H9 (cell line): ENCODE results near the gene LRRC8A. TPM values are rescaled to one million over a fixed set of nuclear protein-coding genes. Genes with fewer than 3 reads are reported as not detected.
A peak's percentile ranks its signal among the peaks of the same experiment; 100 is the strongest.

Experiments
- DNase-seq: peaks from one replicate; pipeline ENCODE4 v3.0.0-alpha.2; 2017
- H2AFZ ChIP-seq: one replicate; pipeline ENCODE4 v1.6.1; 2013; ENCODE audit warnings: mild to moderate bottlenecking, low read length, control low read depth, moderate library complexity
- H2AK5ac ChIP-seq: 2 replicates; pipeline ENCODE4 v1.6.1; 2013; ENCODE audit warnings: low read length, control low read depth, mixed read lengths; ENCODE audit not compliant: insufficient read length
- H2BK120ac ChIP-seq: one replicate; pipeline ENCODE4 v1.6.1; 2013; ENCODE audit warnings: low read depth, mild to moderate bottlenecking, low read length, control low read depth, inconsistent platforms; ENCODE audit not compliant: poor library complexity, severe bottlenecking
- H2BK12ac ChIP-seq: 2 replicates; pipeline ENCODE4 v1.6.1; 2013; ENCODE audit warnings: low read length, control low read depth, mixed read lengths, low read depth; ENCODE audit not compliant: insufficient read length
- H2BK15ac ChIP-seq: 2 replicates; pipeline ENCODE4 v1.6.1; 2013; ENCODE audit warnings: low read depth, low read length, control low read depth
- H2BK20ac ChIP-seq: one replicate; pipeline ENCODE4 v1.6.1; 2013; ENCODE audit warnings: low read depth, mild to moderate bottlenecking, low read length, control low read depth, inconsistent platforms; ENCODE audit not compliant: poor library complexity, severe bottlenecking
- H2BK5ac ChIP-seq: 2 replicates; pipeline ENCODE4 v1.6.1; 2013; ENCODE audit warnings: low read length, control low read depth, mixed read lengths; ENCODE audit not compliant: insufficient read length
- H3K14ac ChIP-seq: 2 replicates; pipeline ENCODE4 v1.6.1; 2013; ENCODE audit warnings: low read length, control low read depth; ENCODE audit not compliant: insufficient read depth
- H3K18ac ChIP-seq: 2 replicates; pipeline ENCODE4 v1.6.1; 2013; ENCODE audit warnings: low read depth, mild to moderate bottlenecking, mixed read lengths, low read length, control low read depth; ENCODE audit not compliant: insufficient read length
- H3K23ac ChIP-seq: 2 replicates; pipeline ENCODE4 v1.6.1; 2013; ENCODE audit warnings: low read length, control low read depth, mixed read lengths, low read depth; ENCODE audit not compliant: insufficient read length
- H3K23me2 ChIP-seq: 2 replicates; pipeline ENCODE4 v1.6.1; 2013; ENCODE audit warnings: low read depth, mild to moderate bottlenecking, mixed read lengths, low read length, control low read depth; ENCODE audit not compliant: insufficient read length, poor library complexity, severe bottlenecking
- H3K27ac ChIP-seq: 2 replicates; pipeline ENCODE4 v1.5.1; 2013; ENCODE audit warnings: low read length, control low read depth, mixed read lengths, low read depth; ENCODE audit not compliant: insufficient read length
- H3K27me3 ChIP-seq: 2 replicates; pipeline ENCODE4 v1.6.1; 2013; ENCODE audit warnings: low read length, control low read depth, inconsistent platforms; ENCODE audit not compliant: insufficient read depth
- H3K4ac ChIP-seq: 2 replicates; pipeline ENCODE4 v1.6.1; 2013; ENCODE audit warnings: low read depth, mild to moderate bottlenecking, control low read depth, inconsistent platforms, low read length, moderate library complexity
- H3K4me1 ChIP-seq: 2 replicates; pipeline ENCODE4 v1.6.1; 2013; ENCODE audit warnings: low read length, control low read depth, inconsistent platforms; ENCODE audit not compliant: insufficient read depth
- H3K4me2 ChIP-seq: 2 replicates; pipeline ENCODE4 v1.6.1; 2013; ENCODE audit warnings: low read length, control low read depth, mixed read lengths; ENCODE audit not compliant: insufficient read length, insufficient read depth
- H3K56ac ChIP-seq: 2 replicates; pipeline ENCODE4 v1.6.1; 2013; ENCODE audit warnings: low read depth, mild to moderate bottlenecking, mixed read lengths, low read length, control low read depth; ENCODE audit not compliant: insufficient read length
- H3K79me1 ChIP-seq: 2 replicates; pipeline ENCODE4 v1.6.1; 2013; ENCODE audit warnings: low read depth, mild to moderate bottlenecking, moderate library complexity, low read length, control low read depth, inconsistent platforms; ENCODE audit not compliant: insufficient read depth, poor library complexity, severe bottlenecking
- H3K79me2 ChIP-seq: 2 replicates; pipeline ENCODE4 v1.6.1; 2013; ENCODE audit warnings: low read length, control low read depth, inconsistent platforms; ENCODE audit not compliant: insufficient read depth
- H3K9ac ChIP-seq: 2 replicates; pipeline ENCODE4 v1.6.1; 2013; ENCODE audit warnings: low read length, control low read depth, mixed read lengths; ENCODE audit not compliant: insufficient read length; ENCODE audit errors: extremely low read depth
- H3K9me3 ChIP-seq: one replicate; pipeline ENCODE4 v1.6.1; 2013; ENCODE audit warnings: low read depth, low read length, inconsistent platforms; ENCODE audit not compliant: control insufficient read depth
- H3T11ph ChIP-seq: one replicate; pipeline ENCODE4 v1.6.1; 2013; ENCODE audit warnings: mild to moderate bottlenecking, low read length, control low read depth, inconsistent platforms
- H4K20me1 ChIP-seq: one replicate; pipeline ENCODE4 v1.6.1; 2013; ENCODE audit not compliant: control insufficient read depth, insufficient read length, insufficient read depth
- H4K5ac ChIP-seq: 2 replicates; pipeline ENCODE4 v1.6.1; 2013; ENCODE audit warnings: low read depth, mild to moderate bottlenecking, mixed read lengths, low read length, control low read depth; ENCODE audit not compliant: insufficient read length
- H4K8ac ChIP-seq: replicated peaks from 2 replicates; pipeline ENCODE4 v1.6.1; 2013; ENCODE audit warnings: low read length, control low read depth, mixed read lengths, low read depth; ENCODE audit not compliant: insufficient read length
- H4K91ac ChIP-seq: 2 replicates; pipeline ENCODE4 v1.6.1; 2013; ENCODE audit warnings: low read depth, mild to moderate bottlenecking, moderate library complexity, mixed read lengths, low read length, control low read depth; ENCODE audit not compliant: insufficient read length
- H3K27ac Mint-ChIP-seq, 3 experiments: 2 replicates in 2 of 3; 3 replicates in 1 of 3; pipeline ENCODE4 v1.8.0; 2020 to 2021; ENCODE audit warnings: mixed read lengths in 3 of 3, mild to moderate bottlenecking in 1 of 3, moderate library complexity in 1 of 3
- H3K27me3 Mint-ChIP-seq: 2 replicates; pipeline ENCODE4 v1.8.0; 2021; ENCODE audit warnings: low read depth, mild to moderate bottlenecking, moderate library complexity, mixed read lengths
- H3K36me3 Mint-ChIP-seq, 3 experiments: 2 replicates in 2 of 3; 3 replicates in 1 of 3; pipeline ENCODE4 v1.8.0; 2020 to 2021; ENCODE audit warnings: low read depth in 3 of 3, mixed read lengths in 3 of 3; ENCODE audit not compliant: insufficient read depth in 1 of 3
- H3K4me1 Mint-ChIP-seq, 2 experiments: 2 replicates each; pipeline ENCODE4 v1.8.0; 2020; ENCODE audit warnings: mixed read lengths in 2 of 2
- H3K4me3 Mint-ChIP-seq, 2 experiments: 2 replicates in 1 of 2; 3 replicates in 1 of 2; pipeline ENCODE4 v1.8.0; 2020 to 2021; ENCODE audit warnings: mild to moderate bottlenecking in 2 of 2, mixed read lengths in 2 of 2, moderate library complexity in 1 of 2
- H3K9me3 Mint-ChIP-seq, 2 experiments: 2 replicates in 1 of 2; 3 replicates in 1 of 2; pipeline ENCODE4 v1.8.0; 2020; ENCODE audit warnings: mild to moderate bottlenecking in 2 of 2, mixed read lengths in 2 of 2, moderate library complexity in 1 of 2
- WGBS: extraction: QIAGEN DNeasy Blood & Tissue Kit; methylation state at CpG from one replicate; pipeline ENCODE4 v1.1.7; 2013; ENCODE audit warnings: missing lambda C conversion rate, low lambda C conversion rate, mixed read lengths; ENCODE audit not compliant: insufficient read length; ENCODE audit errors: extremely low coverage; 5-methylcytosine and 5-hydroxymethylcytosine counted together
- total RNA-seq: library from RNA; stranded (reverse); gene quantifications from 2 replicates; pipeline ENCODE4 v1.2.1, GENCODE V29; 2021
- TF ChIP-seq, protein P1 (sequence below): fragments of 200-600 bp; sonication (generic); conservative IDR thresholded peaks from 3 replicates; pipeline ENCODE4 v1.8.0; 2021; ENCODE audit warnings: antibody characterized with exemption, mild to moderate bottlenecking

The LRRC8A gene
- total RNA-seq, 1 experiment from 2014 or later: 76.0 TPM

DNA sequence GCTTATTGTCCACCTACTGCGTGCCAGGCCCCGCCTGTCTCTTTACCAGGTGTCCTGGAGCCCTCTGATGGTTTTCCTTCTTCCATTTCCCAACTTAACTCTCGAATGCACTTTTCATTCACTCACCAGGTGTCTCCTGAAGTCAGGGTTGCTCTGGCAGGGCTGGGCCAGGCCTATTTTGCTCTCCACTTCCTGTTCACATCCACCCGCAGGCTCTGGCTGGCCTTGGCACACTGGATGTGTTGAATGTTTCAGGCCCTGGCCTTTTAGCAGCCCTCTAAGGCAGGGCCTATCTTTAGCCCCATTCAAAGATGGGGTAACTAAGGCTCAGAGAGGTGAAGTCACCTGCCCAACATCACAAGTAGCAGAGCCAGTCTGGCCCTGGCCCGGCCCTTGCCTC lies 16.4 kb downstream of the LRRC8A start:
- Histone ChIP-seq H3K79me1 (no peaks in the 10 kb centered on the region), H2BK20ac (no peak overlapping the region), H3K56ac (no peak overlapping the region), H3K9me3 (no peaks in the 10 kb centered on the region), H3K23me2 (no peaks in the 10 kb centered on the region), H3K27ac (no peak overlapping the region), H3K27me3 (no peaks in the 10 kb centered on the region), H3K4me1 (no peaks in the 10 kb centered on the region; the same call in 1 of the 2 replicates), H3K4me2 (no peak overlapping the region), H2AFZ (no peak overlapping the region), H3K9ac (no peak overlapping the region), H2AK5ac (no peak overlapping the region), H4K8ac (no peak overlapping the region), H3K79me2 (peaks cover 3% of the 10 kb centered on the region; the same call in 1 of the 2 replicates), H2BK15ac (no peak overlapping the region), H4K20me1 (no peaks in the 10 kb centered on the region), H4K91ac (no peak overlapping the region), H3T11ph (no peak overlapping the region), H3K23ac (no peak overlapping the region), H3K14ac (no peak overlapping the region), H2BK5ac (no peak overlapping the region), H3K4ac (no peak overlapping the region), H4K5ac (no peak overlapping the region), H2BK120ac (no peak overlapping the region), H2BK12ac (no peak overlapping the region), H3K18ac (no peak overlapping the region)
- Mint-ChIP-seq H3K36me3 (peaks cover 14 to 35% (median 26%) of the 10 kb centered on the region in 3 experiments), H3K4me1 (peaks cover 15 to 25% of the 10 kb centered on the region in 2 experiments), H3K27ac (peak overlapping the region; percentile 68 to 85 (median 83)), H3K4me3 (no peak overlapping the region), H3K27me3 (no peaks in the 10 kb centered on the region), H3K9me3 (no peaks in the 10 kb centered on the region)
- no peak for DNase-seq
- TF ChIP-seq, protein P1, sequence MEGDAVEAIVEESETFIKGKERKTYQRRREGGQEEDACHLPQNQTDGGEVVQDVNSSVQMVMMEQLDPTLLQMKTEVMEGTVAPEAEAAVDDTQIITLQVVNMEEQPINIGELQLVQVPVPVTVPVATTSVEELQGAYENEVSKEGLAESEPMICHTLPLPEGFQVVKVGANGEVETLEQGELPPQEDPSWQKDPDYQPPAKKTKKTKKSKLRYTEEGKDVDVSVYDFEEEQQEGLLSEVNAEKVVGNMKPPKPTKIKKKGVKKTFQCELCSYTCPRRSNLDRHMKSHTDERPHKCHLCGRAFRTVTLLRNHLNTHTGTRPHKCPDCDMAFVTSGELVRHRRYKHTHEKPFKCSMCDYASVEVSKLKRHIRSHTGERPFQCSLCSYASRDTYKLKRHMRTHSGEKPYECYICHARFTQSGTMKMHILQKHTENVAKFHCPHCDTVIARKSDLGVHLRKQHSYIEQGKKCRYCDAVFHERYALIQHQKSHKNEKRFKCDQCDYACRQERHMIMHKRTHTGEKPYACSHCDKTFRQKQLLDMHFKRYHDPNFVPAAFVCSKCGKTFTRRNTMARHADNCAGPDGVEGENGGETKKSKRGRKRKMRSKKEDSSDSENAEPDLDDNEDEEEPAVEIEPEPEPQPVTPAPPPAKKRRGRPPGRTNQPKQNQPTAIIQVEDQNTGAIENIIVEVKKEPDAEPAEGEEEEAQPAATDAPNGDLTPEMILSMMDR: no peak
- WGBS: no CpG with 5 or more reads among the region's 5 CpGs
